ENCODE results near the gene VAT1. TPM values are rescaled to one million over a fixed set of nuclear protein-coding genes. Genes with fewer than 3 reads are reported as not detected.

Gene VAT1
- total and polyA plus RNA-seq, 9 of the 15 experiments (the other 6 are each of a cell fraction or from before 2014, with no cell fraction given), result 29.4 to 153 (median 66.7) TPM

DNA sequence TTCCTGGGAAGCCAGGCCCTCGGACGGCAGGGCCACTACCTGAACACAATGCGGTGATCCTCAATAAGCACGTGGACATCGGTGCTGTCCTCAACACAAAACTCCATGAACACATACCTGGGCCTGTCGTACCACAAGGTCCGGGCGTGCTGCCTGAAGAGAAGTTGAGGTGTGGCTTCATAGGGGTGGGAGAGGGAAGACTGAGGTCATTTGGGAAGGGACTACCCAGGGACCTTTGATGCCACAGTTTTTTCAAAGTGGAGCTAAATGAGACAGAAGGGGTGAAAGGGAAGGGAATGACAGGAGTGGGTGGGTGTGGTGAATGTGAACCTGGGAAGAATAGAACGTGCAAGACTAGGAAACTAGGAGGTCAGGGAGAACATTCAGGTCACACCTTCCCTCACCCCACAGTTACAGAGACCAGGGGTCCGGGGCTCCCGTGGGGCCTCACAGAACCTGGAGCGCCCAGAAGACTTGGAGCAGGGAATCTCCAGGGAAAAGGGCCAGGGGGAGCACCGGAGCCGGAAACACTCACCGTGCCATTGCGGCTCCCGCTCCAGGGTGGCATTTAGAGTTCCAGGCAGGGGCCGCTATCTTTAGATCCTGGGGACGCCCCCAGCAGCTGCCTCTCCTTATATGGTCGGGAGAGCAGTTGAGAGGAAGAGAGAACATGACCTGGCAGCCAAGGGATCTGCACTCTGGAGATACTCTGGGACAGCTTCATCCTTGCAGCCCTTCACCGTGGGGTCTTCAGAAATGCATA lies 42.5 kb downstream of the VAT1 start, which contains the start of gene PTGES3L (continued):
- TF ChIP-seq, protein P1, sequence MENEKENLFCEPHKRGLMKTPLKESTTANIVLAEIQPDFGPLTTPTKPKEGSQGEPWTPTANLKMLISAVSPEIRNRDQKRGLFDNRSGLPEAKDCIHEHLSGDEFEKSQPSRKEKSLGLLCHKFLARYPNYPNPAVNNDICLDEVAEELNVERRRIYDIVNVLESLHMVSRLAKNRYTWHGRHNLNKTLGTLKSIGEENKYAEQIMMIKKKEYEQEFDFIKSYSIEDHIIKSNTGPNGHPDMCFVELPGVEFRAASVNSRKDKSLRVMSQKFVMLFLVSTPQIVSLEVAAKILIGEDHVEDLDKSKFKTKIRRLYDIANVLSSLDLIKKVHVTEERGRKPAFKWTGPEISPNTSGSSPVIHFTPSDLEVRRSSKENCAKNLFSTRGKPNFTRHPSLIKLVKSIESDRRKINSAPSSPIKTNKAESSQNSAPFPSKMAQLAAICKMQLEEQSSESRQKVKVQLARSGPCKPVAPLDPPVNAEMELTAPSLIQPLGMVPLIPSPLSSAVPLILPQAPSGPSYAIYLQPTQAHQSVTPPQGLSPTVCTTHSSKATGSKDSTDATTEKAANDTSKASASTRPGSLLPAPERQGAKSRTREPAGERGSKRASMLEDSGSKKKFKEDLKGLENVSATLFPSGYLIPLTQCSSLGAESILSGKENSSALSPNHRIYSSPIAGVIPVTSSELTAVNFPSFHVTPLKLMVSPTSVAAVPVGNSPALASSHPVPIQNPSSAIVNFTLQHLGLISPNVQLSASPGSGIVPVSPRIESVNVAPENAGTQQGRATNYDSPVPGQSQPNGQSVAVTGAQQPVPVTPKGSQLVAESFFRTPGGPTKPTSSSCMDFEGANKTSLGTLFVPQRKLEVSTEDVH (IDR thresholded peaks at IDR 0.05; ENCODE audit: low read depth, partially characterized antibody), result no peak
- TF ChIP-seq, protein P2, sequence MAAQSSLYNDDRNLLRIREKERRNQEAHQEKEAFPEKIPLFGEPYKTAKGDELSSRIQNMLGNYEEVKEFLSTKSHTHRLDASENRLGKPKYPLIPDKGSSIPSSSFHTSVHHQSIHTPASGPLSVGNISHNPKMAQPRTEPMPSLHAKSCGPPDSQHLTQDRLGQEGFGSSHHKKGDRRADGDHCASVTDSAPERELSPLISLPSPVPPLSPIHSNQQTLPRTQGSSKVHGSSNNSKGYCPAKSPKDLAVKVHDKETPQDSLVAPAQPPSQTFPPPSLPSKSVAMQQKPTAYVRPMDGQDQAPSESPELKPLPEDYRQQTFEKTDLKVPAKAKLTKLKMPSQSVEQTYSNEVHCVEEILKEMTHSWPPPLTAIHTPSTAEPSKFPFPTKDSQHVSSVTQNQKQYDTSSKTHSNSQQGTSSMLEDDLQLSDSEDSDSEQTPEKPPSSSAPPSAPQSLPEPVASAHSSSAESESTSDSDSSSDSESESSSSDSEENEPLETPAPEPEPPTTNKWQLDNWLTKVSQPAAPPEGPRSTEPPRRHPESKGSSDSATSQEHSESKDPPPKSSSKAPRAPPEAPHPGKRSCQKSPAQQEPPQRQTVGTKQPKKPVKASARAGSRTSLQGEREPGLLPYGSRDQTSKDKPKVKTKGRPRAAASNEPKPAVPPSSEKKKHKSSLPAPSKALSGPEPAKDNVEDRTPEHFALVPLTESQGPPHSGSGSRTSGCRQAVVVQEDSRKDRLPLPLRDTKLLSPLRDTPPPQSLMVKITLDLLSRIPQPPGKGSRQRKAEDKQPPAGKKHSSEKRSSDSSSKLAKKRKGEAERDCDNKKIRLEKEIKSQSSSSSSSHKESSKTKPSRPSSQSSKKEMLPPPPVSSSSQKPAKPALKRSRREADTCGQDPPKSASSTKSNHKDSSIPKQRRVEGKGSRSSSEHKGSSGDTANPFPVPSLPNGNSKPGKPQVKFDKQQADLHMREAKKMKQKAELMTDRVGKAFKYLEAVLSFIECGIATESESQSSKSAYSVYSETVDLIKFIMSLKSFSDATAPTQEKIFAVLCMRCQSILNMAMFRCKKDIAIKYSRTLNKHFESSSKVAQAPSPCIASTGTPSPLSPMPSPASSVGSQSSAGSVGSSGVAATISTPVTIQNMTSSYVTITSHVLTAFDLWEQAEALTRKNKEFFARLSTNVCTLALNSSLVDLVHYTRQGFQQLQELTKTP (IDR thresholded peaks at IDR 0.05; ENCODE audit: low read depth in 1 of 2, partially characterized antibody in 2 of 2), result no peak
- TF ChIP-seq C11orf30 (IDR thresholded peaks at IDR 0.05; ENCODE audit: low read depth), result no peak
- no peak for TF ChIP-seq CREBBP (IDR thresholded peaks at IDR 0.05; ENCODE audit: low read depth, low read length)
- TF ChIP-seq POU5F1 (IDR thresholded peaks at IDR 0.05; ENCODE audit: borderline replicate concordance, low read depth, low read length, partially characterized antibody), result no peak
- no peak for TF ChIP-seq PCBP1 (IDR thresholded peaks at IDR 0.05; ENCODE audit: low read depth, low read length, poor library complexity, severe bottlenecking)
- no peak for TF ChIP-seq RBM14 (IDR thresholded peaks at IDR 0.05; ENCODE audit: borderline replicate concordance, insufficient read depth, low read depth, low read length)
- TF ChIP-seq IRF2 (CRISPR knock-in tag; IDR thresholded peaks at IDR 0.05), result no peak
- TF ChIP-seq, protein P3, sequence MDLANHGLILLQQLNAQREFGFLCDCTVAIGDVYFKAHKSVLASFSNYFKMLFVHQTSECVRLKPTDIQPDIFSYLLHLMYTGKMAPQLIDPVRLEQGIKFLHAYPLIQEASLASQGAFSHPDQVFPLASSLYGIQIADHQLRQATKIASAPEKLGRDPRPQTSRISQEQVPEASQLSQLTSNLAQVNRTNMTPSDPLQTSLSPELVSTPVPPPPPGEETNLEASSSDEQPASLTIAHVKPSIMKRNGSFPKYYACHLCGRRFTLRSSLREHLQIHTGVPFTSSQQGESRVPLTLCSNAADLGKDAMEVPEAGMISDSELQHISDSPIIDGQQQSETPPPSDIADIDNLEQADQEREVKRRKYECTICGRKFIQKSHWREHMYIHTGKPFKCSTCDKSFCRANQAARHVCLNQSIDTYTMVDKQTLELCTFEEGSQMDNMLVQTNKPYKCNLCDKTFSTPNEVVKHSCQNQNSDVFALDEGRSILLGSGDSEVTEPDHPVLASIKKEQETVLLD (IDR thresholded peaks at IDR 0.05), result 0 out of 2 replicates have a peak, but pooled peaks have one; percentile 45
- no peak for TF ChIP-seq CBX5 (IDR thresholded peaks at IDR 0.05; ENCODE audit: borderline replicate concordance, low read depth)
- TF ChIP-seq, protein P4, sequence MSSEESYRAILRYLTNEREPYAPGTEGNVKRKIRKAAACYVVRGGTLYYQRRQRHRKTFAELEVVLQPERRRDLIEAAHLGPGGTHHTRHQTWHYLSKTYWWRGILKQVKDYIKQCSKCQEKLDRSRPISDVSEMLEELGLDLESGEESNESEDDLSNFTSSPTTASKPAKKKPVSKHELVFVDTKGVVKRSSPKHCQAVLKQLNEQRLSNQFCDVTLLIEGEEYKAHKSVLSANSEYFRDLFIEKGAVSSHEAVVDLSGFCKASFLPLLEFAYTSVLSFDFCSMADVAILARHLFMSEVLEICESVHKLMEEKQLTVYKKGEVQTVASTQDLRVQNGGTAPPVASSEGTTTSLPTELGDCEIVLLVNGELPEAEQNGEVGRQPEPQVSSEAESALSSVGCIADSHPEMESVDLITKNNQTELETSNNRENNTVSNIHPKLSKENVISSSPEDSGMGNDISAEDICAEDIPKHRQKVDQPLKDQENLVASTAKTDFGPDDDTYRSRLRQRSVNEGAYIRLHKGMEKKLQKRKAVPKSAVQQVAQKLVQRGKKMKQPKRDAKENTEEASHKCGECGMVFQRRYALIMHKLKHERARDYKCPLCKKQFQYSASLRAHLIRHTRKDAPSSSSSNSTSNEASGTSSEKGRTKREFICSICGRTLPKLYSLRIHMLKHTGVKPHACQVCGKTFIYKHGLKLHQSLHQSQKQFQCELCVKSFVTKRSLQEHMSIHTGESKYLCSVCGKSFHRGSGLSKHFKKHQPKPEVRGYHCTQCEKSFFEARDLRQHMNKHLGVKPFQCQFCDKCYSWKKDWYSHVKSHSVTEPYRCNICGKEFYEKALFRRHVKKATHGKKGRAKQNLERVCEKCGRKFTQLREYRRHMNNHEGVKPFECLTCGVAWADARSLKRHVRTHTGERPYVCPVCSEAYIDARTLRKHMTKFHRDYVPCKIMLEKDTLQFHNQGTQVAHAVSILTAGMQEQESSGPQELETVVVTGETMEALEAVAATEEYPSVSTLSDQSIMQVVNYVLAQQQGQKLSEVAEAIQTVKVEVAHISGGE (CRISPR knock-in tag; IDR thresholded peaks at IDR 0.05), result peak in 1 of 3 experiments; percentile 93; a peak in 2 of 6 replicates

All from K562 (cell line).